Measurements from ENCODE around the gene RASSF1.
"Not testable (repeated sequence)": the region's sequence is repeated elsewhere in the genome, so short reads cannot be mapped to it uniquely, and the experiment has no call there.

The RASSF1 gene

GRCh38 chr3:50323614-50324199 lies 16.9 kb downstream of the RASSF1 start:
- DNase-seq (ENCODE audit: low read depth in 2 of 2), result no peak

- no peak for DNase-seq (ENCODE audit: low read depth in 2 of 2)
Measured at GRCh38 chr3:50323092-50323600, 17.5 kb downstream of the RASSF1 start.

GRCh38 chr3:50322386-50323091 lies 18.1 kb downstream of the RASSF1 start, which contains the start of gene HYAL2:
Gene HYAL2 (minus strand): TSS chr3:50322745. CDS start chr3:50320489, 2,256 bp downstream.
- no peak for DNase-seq (ENCODE audit: low read depth in 2 of 2)

- no peak for DNase-seq (ENCODE audit: low read depth in 2 of 2)
Measured at GRCh38 chr3:50322115-50322385, 18.6 kb downstream of the RASSF1 start.

- peak; percentile 73 for DNase-seq (ENCODE audit: low read depth in 2 of 2)
Measured at GRCh38 chr3:50321336-50322114, 19.1 kb downstream of the RASSF1 start.

GRCh38 chr3:50320853-50321335 lies 19.7 kb downstream of the RASSF1 start:
- DNase-seq (ENCODE audit: low read depth in 2 of 2), result peak; percentile 44 to 45

- DNase-seq (ENCODE audit: low read depth in 2 of 2), result no peak
Measured at GRCh38 chr3:50319894-50320625, 20.6 kb downstream of the RASSF1 start.

- DNase-seq (ENCODE audit: low read depth in 2 of 2), result no peak
Measured at GRCh38 chr3:50319181-50319893, 21.3 kb downstream of the RASSF1 start.

GRCh38 chr3:50318615-50319014 lies 22.0 kb downstream of the RASSF1 start:
- no peak for DNase-seq (ENCODE audit: low read depth in 2 of 2)

GRCh38 chr3:50318163-50318562 lies 22.5 kb downstream of the RASSF1 start:
- DNase-seq (ENCODE audit: low read depth in 2 of 2), result no peak

- DNase-seq (ENCODE audit: low read depth in 2 of 2), result no peak
Measured at GRCh38 chr3:50317300-50317699, 23.3 kb downstream of the RASSF1 start.

- DNase-seq (ENCODE audit: low read depth in 2 of 2), result peak; percentile 56
Measured at GRCh38 chr3:50316657-50317242, 23.9 kb downstream of the RASSF1 start.

- DNase-seq (ENCODE audit: low read depth in 2 of 2), result no peak
Measured at GRCh38 chr3:50314816-50315215, 25.8 kb downstream of the RASSF1 start.

GRCh38 chr3:50314342-50314741 lies 26.3 kb downstream of the RASSF1 start:
- no peak for DNase-seq (ENCODE audit: low read depth in 2 of 2)

GRCh38 chr3:50312041-50312440 lies 28.6 kb downstream of the RASSF1 start:
- DNase-seq (ENCODE audit: low read depth in 2 of 2), result not testable (repeated sequence)

GRCh38 chr3:50304601-50305000 lies 36.0 kb downstream of the RASSF1 start:
- DNase-seq (ENCODE audit: low read depth in 2 of 2), result no peak

GRCh38 chr3:50303013-50303815 lies 37.4 kb downstream of the RASSF1 start, which contains the start of gene HYAL1:
Gene HYAL1 (minus strand): TSS chr3:50303574. CDS start chr3:50302956, 618 bp downstream.
- DNase-seq (ENCODE audit: low read depth in 2 of 2), result no peak

GRCh38 chr3:50302095-50303012 lies 38.3 kb downstream of the RASSF1 start:
- DNase-seq (ENCODE audit: low read depth in 2 of 2), result no peak
